ENCODE results near the gene ACO2.

The ACO2 gene

GRCh38 chr22:41517172-41518047 is 48.5 kb downstream of the ACO2 start:
- H3K27me3 ChIP-seq, result no peaks in the 10 kb centered on the region
- peaks cover 86% of the 10 kb centered on the region for H3K36me3 ChIP-seq
- H3K9ac ChIP-seq, result no peak overlapping the region
- no peaks in the 10 kb centered on the region for H3K4me1 ChIP-seq
- no peak for TF ChIP-seq Cebpa-rat (IDR thresholded peaks at IDR 0.05)
- no peaks in the 10 kb centered on the region for H3K9me3 ChIP-seq
- no peak overlapping the region for H3K4me3 ChIP-seq
- no peak overlapping the region for H3K4me2 ChIP-seq
- H4K20me1 ChIP-seq, result peaks cover 11% of the 10 kb centered on the region; the same call in 1 of the 2 replicates
- H3K27ac ChIP-seq, result no peak overlapping the region

DNA sequence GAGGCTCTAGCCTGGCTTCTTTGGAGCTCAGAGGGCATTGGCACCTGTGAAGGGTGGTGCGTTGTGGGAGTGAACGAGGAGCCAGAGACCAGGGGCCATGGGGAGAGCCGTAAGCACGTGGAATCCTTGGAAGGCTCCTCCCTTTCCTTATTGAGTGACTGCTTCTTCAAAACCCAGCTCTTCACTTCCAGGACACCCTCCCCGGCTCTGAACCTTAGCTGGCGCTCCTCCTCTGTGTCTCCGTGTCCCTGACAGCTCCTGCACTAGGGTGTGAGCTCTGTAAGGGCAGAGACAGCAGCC is 49.1 kb downstream of the ACO2 start:
- Histone ChIP-seq H3K27me3 (no peaks in the 10 kb centered on the region), H3K36me3 (peaks cover 86% of the 10 kb centered on the region), H3K4me1 (no peaks in the 10 kb centered on the region), H3K4me2 (no peak overlapping the region), H3K9ac (no peak overlapping the region), H4K20me1 (peaks cover 11% of the 10 kb centered on the region; the same call in 1 of the 2 replicates), H3K27ac (no peak overlapping the region), H3K4me3 (no peak overlapping the region), H3K9me3 (no peaks in the 10 kb centered on the region)
- no peak for TF ChIP-seq Cebpa-rat (IDR thresholded peaks at IDR 0.05)

DNA sequence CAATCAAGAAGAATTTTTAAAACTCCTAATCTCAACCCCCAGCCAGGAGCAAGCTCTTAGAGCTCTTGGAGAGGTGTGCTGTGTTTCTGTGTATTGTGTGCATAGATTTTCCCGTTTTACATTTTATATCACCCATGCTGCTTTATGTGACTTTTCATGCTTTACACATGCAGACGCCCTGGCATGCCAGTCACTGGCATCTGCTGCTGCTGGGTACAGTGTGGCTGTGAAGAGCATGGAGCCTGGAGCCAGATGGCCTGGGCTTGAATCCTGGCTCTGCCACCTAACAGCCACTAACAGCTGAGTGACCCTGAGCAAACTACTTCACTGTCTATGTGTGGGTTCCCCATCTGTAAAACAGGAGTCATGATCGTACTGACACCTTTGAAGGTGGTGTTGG is 52.2 kb downstream of the ACO2 start:
- Histone ChIP-seq H3K27me3 (no peaks in the 10 kb centered on the region), H3K27ac (no peak overlapping the region), H3K4me2 (no peak overlapping the region), H4K20me1 (peaks cover 31% of the 10 kb centered on the region), H3K4me1 (peaks cover 19% of the 10 kb centered on the region), H3K36me3 (peaks cover 86% of the 10 kb centered on the region), H3K9me3 (no peaks in the 10 kb centered on the region), H3K4me3 (no peak overlapping the region), H3K9ac (no peak overlapping the region)
- TF ChIP-seq Cebpa-rat (IDR thresholded peaks at IDR 0.05), result no peak

GRCh38 chr22:41522813-41523212 is 53.9 kb downstream of the ACO2 start:
- H3K9me3 ChIP-seq, result no peaks in the 10 kb centered on the region
- no peak overlapping the region for H3K27ac ChIP-seq
- H3K27me3 ChIP-seq, result no peaks in the 10 kb centered on the region
- no peak overlapping the region for H3K9ac ChIP-seq
- peaks cover 43% of the 10 kb centered on the region for H4K20me1 ChIP-seq
- no peak for TF ChIP-seq Cebpa-rat (IDR thresholded peaks at IDR 0.05)
- no peak overlapping the region for H3K4me3 ChIP-seq
- no peak overlapping the region for H3K4me2 ChIP-seq
- peaks cover 89% of the 10 kb centered on the region for H3K36me3 ChIP-seq
- H3K4me1 ChIP-seq, result peaks cover 30% of the 10 kb centered on the region

- H3K27me3 ChIP-seq, result no peaks in the 10 kb centered on the region
- no peak overlapping the region for H3K9ac ChIP-seq
- peaks cover 38% of the 10 kb centered on the region for H3K4me1 ChIP-seq
- no peak overlapping the region for H3K4me3 ChIP-seq
- H3K9me3 ChIP-seq, result no peaks in the 10 kb centered on the region
- TF ChIP-seq Cebpa-rat (IDR thresholded peaks at IDR 0.05), result no peak
- H3K4me2 ChIP-seq, result 0 out of 2 replicates have a peak overlapping the region, but pooled peaks have one; percentile 62
- peak overlapping the region; percentile 41; the same call in 1 of the 2 replicates for H3K27ac ChIP-seq
- peaks cover 51% of the 10 kb centered on the region for H4K20me1 ChIP-seq
- H3K36me3 ChIP-seq, result peaks cover 89% of the 10 kb centered on the region
These were observed 54.7 kb downstream of the ACO2 start for GRCh38 chr22:41523464-41524221.

- Histone ChIP-seq H3K36me3 (peaks cover 89% of the 10 kb centered on the region), H3K9me3 (no peaks in the 10 kb centered on the region), H3K4me1 (peaks cover 44% of the 10 kb centered on the region), H3K4me3 (no peak overlapping the region), H3K9ac (peak overlapping the region; percentile 38; the same call in 1 of the 2 replicates), H3K4me2 (peak overlapping the region; percentile 62), H3K27ac (peak overlapping the region; percentile 44; the same call in 1 of the 2 replicates), H4K20me1 (peaks cover 57% of the 10 kb centered on the region), H3K27me3 (no peaks in the 10 kb centered on the region)
- no peak for TF ChIP-seq Cebpa-rat (IDR thresholded peaks at IDR 0.05)
These were observed 55.3 kb downstream of the ACO2 start for GRCh38 chr22:41524251-41524661.

- Histone ChIP-seq H3K36me3 (peaks cover 87% of the 10 kb centered on the region), H3K4me2 (peak overlapping the region; percentile 62), H3K27ac (peak overlapping the region; percentile 44; the same call in 1 of the 2 replicates), H3K4me3 (no peak overlapping the region), H3K9ac (peak overlapping the region; percentile 38; the same call in 1 of the 2 replicates), H3K27me3 (no peaks in the 10 kb centered on the region), H3K4me1 (peaks cover 44% of the 10 kb centered on the region), H4K20me1 (peaks cover 62% of the 10 kb centered on the region), H3K9me3 (no peaks in the 10 kb centered on the region)
- TF ChIP-seq Cebpa-rat (IDR thresholded peaks at IDR 0.05), result no peak
These were observed 56.0 kb downstream of the ACO2 start for GRCh38 chr22:41524809-41525449.

- Histone ChIP-seq H3K27me3 (no peaks in the 10 kb centered on the region), H4K20me1 (peaks cover 69% of the 10 kb centered on the region), H3K9me3 (no peaks in the 10 kb centered on the region), H3K4me3 (no peak overlapping the region), H3K27ac (no peak overlapping the region), H3K9ac (peak overlapping the region; percentile 38; the same call in 1 of the 2 replicates), H3K36me3 (peaks cover 90% of the 10 kb centered on the region), H3K4me1 (peaks cover 44% of the 10 kb centered on the region), H3K4me2 (peak overlapping the region; percentile 62)
- no peak for TF ChIP-seq Cebpa-rat (IDR thresholded peaks at IDR 0.05)
These were observed 56.7 kb downstream of the ACO2 start for GRCh38 chr22:41525450-41526225.

Measured in BLaER1 (cell line).